ENCODE results near the gene RETREG1. TPM values are rescaled to one million over a fixed set of nuclear protein-coding genes. Genes with fewer than 3 reads are reported as not detected.

The RETREG1 gene, protein sequence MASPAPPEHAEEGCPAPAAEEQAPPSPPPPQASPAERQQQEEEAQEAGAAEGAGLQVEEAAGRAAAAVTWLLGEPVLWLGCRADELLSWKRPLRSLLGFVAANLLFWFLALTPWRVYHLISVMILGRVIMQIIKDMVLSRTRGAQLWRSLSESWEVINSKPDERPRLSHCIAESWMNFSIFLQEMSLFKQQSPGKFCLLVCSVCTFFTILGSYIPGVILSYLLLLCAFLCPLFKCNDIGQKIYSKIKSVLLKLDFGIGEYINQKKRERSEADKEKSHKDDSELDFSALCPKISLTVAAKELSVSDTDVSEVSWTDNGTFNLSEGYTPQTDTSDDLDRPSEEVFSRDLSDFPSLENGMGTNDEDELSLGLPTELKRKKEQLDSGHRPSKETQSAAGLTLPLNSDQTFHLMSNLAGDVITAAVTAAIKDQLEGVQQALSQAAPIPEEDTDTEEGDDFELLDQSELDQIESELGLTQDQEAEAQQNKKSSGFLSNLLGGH
- 269 TPM for total RNA-seq
- long read RNA-seq, transcript RETREG1-202 (7 exons, 3,145 nt): major isoform, 124 of 258 reads
- long read RNA-seq, transcript RETREG1-201 (9 exons, 3,268 nt): minor isoform, 111 of 258 reads
- long read RNA-seq, partial matches to known transcripts: 6 of 258 reads
- long read RNA-seq, other reads (novel, unspliced or antisense): 16 of 258 reads

DNA sequence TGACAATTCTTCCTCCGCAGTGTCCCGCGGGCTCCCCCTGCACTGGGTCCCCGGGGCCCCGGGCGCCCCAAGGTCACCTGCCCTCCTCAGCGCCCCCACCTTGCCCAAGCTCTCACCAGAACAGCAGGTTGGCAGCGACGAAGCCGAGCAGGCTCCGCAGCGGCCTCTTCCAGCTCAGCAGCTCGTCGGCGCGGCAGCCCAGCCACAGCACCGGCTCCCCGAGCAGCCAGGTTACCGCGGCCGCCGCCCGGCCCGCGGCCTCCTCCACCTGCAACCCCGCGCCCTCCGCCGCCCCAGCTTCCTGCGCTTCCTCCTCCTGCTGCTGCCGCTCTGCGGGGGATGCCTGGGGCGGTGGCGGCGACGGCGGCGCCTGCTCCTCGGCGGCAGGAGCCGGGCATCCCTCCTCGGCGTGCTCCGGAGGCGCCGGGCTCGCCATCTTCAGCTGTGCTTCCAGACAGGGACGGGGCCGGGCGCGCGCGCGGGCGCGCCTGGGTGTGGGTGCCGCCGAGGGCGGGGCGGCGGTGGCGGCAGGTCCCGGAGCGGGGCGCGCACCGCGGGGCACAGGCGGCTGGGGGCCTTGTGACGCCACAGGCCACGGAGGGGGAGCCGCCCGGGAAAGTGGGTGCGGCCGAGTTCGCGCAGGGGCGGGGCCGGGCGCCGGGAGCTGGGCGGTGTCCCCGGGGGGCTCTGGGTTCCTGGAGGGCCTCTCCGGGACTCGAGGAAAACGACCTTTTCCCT, at the start of gene RETREG1:
TSS of gene RETREG1 (minus strand) at position 462 of the 738 bp plus-strand sequence. CDS start at position 436, 26 bp downstream.
- intact Hi-C loops (cut with micrococcal nuclease): no loop called here
- Histone ChIP-seq H3K36me3 (no peaks in the 10 kb centered on the region), H3K27ac (replicated peaks) (peak within 1 kb of the TSS; percentile 85), H3K27me3 (ENCODE audit: low read depth) (peaks cover 9% of the 10 kb centered on the region), H3K9me3 (replicated peaks) (no peaks in the 10 kb centered on the region), H3K4me3 (peak within 1 kb of the TSS; percentile 79), H3K4me1 (peaks cover 30% of the 10 kb centered on the region)
- peak; percentile 2 for TF ChIP-seq CTCF (IDR thresholded peaks at IDR 0.05; ENCODE audit: borderline replicate concordance)
- peak; percentile 68 for DNase-seq

DNA sequence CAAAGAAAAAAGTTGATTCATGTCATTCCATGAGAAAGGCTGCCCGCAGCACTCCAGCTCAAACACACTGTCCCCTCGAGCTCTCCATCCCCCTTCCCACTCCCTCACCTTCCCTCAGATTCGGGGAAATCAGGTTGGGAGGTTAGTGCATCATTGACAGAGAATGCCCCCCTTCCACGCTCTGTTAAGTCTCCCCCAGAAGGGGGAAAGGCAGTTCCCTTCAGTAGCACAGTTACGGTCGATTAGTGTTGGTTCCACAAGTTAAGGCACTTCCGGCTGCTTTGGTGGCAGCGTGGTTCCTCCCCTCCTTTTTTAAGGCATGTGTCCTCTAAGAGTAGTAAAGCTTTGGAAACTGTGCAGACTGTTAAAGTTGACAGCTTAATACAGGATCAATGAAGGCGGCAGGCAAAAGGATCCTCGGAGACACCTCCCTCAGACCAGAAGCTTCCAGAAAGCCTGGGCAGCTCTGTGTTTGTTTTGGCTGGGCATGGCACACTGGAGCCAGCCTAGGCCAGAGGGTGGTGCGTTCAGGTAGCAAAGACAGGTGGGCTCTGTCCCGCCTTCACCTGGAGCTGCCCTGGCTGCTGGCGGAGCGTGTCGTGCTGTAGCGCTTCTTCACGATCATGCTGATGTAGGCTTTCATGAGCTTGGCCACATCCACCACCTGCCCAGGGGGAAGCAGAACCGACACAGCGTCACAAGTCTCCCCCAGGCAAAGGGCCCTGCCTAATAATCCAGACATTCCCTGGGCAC, 49.5 kb upstream of the RETREG1 start:
- Histone ChIP-seq H3K27ac (replicated peaks) (peak overlapping the region; percentile 47), H3K4me3 (peak overlapping the region; percentile 5), H3K27me3 (ENCODE audit: low read depth) (no peaks in the 10 kb centered on the region), H3K36me3 (peaks cover 9% of the 10 kb centered on the region), H3K9me3 (replicated peaks) (no peaks in the 10 kb centered on the region), H3K4me1 (peaks cover 42% of the 10 kb centered on the region)
- no peak for DNase-seq
- TF ChIP-seq CTCF (IDR thresholded peaks at IDR 0.05; ENCODE audit: borderline replicate concordance): no peak
- intact Hi-C loops (cut with micrococcal nuclease): loop anchor here (10.0 kb wide), 1 partner anchor 182 kb away; no protein-coding TSS in a partner anchor

DNA sequence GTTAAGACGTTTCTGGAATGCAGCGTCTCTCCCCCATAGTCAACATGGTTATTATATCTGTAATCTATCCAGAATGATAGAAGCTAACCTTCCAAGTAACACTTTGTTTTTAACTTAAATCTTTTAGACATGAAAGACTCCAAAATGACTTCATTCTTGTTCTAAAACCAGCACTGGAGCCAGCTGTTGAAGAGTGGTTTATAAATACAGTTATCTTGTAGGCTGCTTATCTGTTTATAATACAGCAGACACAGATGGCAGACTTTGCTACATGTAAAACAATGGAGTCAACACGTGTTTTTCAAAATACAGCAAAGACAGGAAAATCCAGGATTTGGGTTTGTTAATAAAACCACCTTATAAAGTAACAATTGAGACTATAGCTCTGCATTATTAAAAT, 48.8 kb upstream of the RETREG1 start:
- Histone ChIP-seq H3K9me3 (replicated peaks) (no peaks in the 10 kb centered on the region), H3K4me1 (peaks cover 42% of the 10 kb centered on the region), H3K4me3 (no peak overlapping the region), H3K36me3 (peaks cover 4% of the 10 kb centered on the region), H3K27me3 (ENCODE audit: low read depth) (no peaks in the 10 kb centered on the region), H3K27ac (replicated peaks) (peak overlapping the region; percentile 47)
- no peak for TF ChIP-seq CTCF (IDR thresholded peaks at IDR 0.05; ENCODE audit: borderline replicate concordance)
- DNase-seq: no peak
- intact Hi-C loops (cut with micrococcal nuclease): loop anchor here (10.0 kb wide), 1 partner anchor 181 kb away; no protein-coding TSS in a partner anchor

GRCh38 chr5:16664368-16664767, 47.6 kb upstream of the RETREG1 start:
- TF ChIP-seq CTCF (IDR thresholded peaks at IDR 0.05; ENCODE audit: borderline replicate concordance): no peak
- H3K27ac ChIP-seq (replicated peaks): no peak overlapping the region
- peaks cover 34% of the 10 kb centered on the region for H3K4me1 ChIP-seq
- H3K27me3 ChIP-seq (ENCODE audit: low read depth): no peaks in the 10 kb centered on the region
- no peak for DNase-seq
- H3K4me3 ChIP-seq: no peak overlapping the region
- H3K9me3 ChIP-seq (replicated peaks): no peaks in the 10 kb centered on the region
- intact Hi-C loops (cut with micrococcal nuclease): loop anchor here (10.0 kb wide), 1 partner anchor 180 kb away; no protein-coding TSS in a partner anchor
- no peaks in the 10 kb centered on the region for H3K36me3 ChIP-seq
